Adrenal gland (tissue), 12 donors: ENCODE measurements around the gene VPS37D. TPM values are rescaled to one million over a fixed set of nuclear protein-coding genes. Genes with fewer than 3 reads are reported as not detected.

ENCODE experiments used
- DNase-seq, 7 donors: peaks; one replicate each; pipeline ENCODE4 v3.0.0-alpha.2; 2019 to 2020
- H3K27ac ChIP-seq, 5 donors: fragments of 200-600 bp; sonication (generic) in 4 of 5; 1 replicate in 3 of 5; 2 replicates in 2 of 5; pipeline versions ENCODE4 v1.5.1 to v1.8.0; 2016 to 2020; ENCODE audit warnings: mild to moderate bottlenecking in 1 of 5
- H3K27me3 ChIP-seq: fragments of 200-600 bp; 2 replicates; pipeline ENCODE4 v1.8.0; 2021
- H3K36me3 ChIP-seq, 2 donors: fragments of 200-600 bp; replicated peaks in 1 of 2; 1 replicate in 1 of 2; 2 replicates in 1 of 2; pipeline versions ENCODE4 v1.5.1 to v1.8.0; 2018 to 2022
- H3K4me1 ChIP-seq, 2 donors: fragments of 200-600 bp; replicated peaks in 1 of 2; 1 replicate in 1 of 2; 2 replicates in 1 of 2; pipeline versions ENCODE4 v1.5.1 to v1.8.0; 2018 to 2021
- H3K4me3 ChIP-seq, 4 donors: fragments of 200-600 bp; sonication (generic) in 3 of 4; one replicate each; pipeline ENCODE4 v1.5.1; 2016 to 2018
- H3K9me3 ChIP-seq, 3 donors: fragments of 200-600 bp; sonication (generic) in 1 of 3; replicated peaks in 1 of 3; 1 replicate in 2 of 3; 2 replicates in 1 of 3; pipeline versions ENCODE4 v1.5.1 to v1.8.0; 2016 to 2021
- POLR2A ChIP-seq, 2 donors: fragments of 450-650 bp; IDR thresholded peaks; one replicate each; pipeline ENCODE4 v1.6.1; 2017; ENCODE audit warnings: antibody characterized with exemption in 2 of 2, mild to moderate bottlenecking in 2 of 2, moderate library complexity in 1 of 2
- WGBS, 4 donors: extraction: QIAGEN DNeasy Blood & Tissue Kit in 2 of 4; methylation state at CpG; one replicate each; pipeline versions ENCODE4 v1.1.5 to v1.1.7; 2013 to 2017; 5-methylcytosine and 5-hydroxymethylcytosine counted together
- intact Hi-C, 2 donors: fragments of 100-400 bp; cut with DNase I; formaldehyde crosslinking; loops; one replicate each; pipeline versions ENCODE4 v1.14.1 to v1.15.0; 2022 to 2023
- polyA plus RNA-seq, 3 donors: library from polyadenylated mRNA; stranded (reverse); fragments of 200-250 nt in 2 of 3; fragments of 350-450 nt in 1 of 3; fragmentation: Illumina TruSeq in 1 of 3; extraction: RNeasy Lipid Tissue Mini Kit (QIAGEN cat#74804) in 1 of 3; gene quantifications; one replicate each; pipeline ENCODE4 v1.2.3, GENCODE V29; 2013 to 2014
- total RNA-seq, 9 donors: library from RNA; depleted of rRNA in 4 of 9; stranded (reverse); fragments of >200 nt in 4 of 9; fragments of 120-200 nt in 1 of 9; fragmentation: NEBNext Ultra II Directional in 1 of 9; extraction: Animal tissue kit (Norgen Biotek cat#: 25700) in 1 of 9; gene quantifications; one replicate each; pipeline versions ENCODE4 v1.1.0 to v1.2.4, GENCODE V29; 2013 to 2023
- TF ChIP-seq, protein P1 (sequence below), 6 experiments: fragments of 450-650 bp in 4 of 6; fragments of 200-600 bp in 2 of 6; sonication (generic) in 1 of 6; IDR thresholded peaks; 1 replicate in 5 of 6; 2 replicates in 1 of 6; pipeline versions ENCODE4 v1.5.1 to v1.8.0; 2016 to 2021; ENCODE audit warnings: antibody characterized with exemption in 6 of 6, mild to moderate bottlenecking in 2 of 6, moderate library complexity in 1 of 6
- donor health status: healthy with polysubstance abuse.
- donor health status: Bipolar disorder and iron deficiency.
- donor health status: DM: yes; HTN: yes; CAD: no.
- donor health status: DM: no; HTN: no; CAD: no.
- donor health status: DM: no; HTN: no; CAD: no.
- donor health status: DM: yes; HTN: yes; CAD: no.

The VPS37D gene
- total and polyA plus RNA-seq, 12 donors, result 0.20 to 7.0 (median 2.0) TPM

DNA sequence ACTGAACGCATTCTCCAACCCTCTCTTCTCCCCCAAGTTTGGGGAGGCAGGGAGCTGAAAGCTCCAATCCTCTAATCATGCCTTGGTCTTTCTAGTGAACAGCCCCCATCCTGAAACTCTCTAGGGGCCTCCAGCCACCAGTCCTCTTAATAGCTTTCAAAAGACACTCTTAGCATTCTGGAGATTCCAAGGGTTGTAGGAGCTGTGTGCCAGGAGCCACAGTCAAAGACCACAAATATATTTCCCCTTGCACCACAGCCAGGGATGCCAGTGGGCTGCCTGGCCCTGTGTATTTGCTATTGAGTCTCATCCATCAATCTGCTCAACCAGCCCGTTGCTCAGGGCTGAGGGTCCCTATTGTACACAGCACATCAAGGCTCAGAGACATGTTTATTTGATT, 24.8 kb upstream of the VPS37D start:
- Histone ChIP-seq H3K4me3 (no peak overlapping the region), H3K4me1 (peaks cover 0 to under 1% of the 10 kb centered on the region in 2 donors), H3K27me3 (peaks cover 14% of the 10 kb centered on the region), H3K36me3 (no peaks in the 10 kb centered on the region), H3K27ac (no peak overlapping the region), H3K9me3 (no peaks in the 10 kb centered on the region)
- WGBS, 4 donors, result 60 to 88% (median 71%) methylated on average over 2 of the region's 2 CpGs
- DNase-seq, result no peak
- intact Hi-C loops, result no loop called here
- no peak for TF ChIP-seq POLR2A (IDR thresholded peaks at IDR 0.05)
- TF ChIP-seq, protein P1, sequence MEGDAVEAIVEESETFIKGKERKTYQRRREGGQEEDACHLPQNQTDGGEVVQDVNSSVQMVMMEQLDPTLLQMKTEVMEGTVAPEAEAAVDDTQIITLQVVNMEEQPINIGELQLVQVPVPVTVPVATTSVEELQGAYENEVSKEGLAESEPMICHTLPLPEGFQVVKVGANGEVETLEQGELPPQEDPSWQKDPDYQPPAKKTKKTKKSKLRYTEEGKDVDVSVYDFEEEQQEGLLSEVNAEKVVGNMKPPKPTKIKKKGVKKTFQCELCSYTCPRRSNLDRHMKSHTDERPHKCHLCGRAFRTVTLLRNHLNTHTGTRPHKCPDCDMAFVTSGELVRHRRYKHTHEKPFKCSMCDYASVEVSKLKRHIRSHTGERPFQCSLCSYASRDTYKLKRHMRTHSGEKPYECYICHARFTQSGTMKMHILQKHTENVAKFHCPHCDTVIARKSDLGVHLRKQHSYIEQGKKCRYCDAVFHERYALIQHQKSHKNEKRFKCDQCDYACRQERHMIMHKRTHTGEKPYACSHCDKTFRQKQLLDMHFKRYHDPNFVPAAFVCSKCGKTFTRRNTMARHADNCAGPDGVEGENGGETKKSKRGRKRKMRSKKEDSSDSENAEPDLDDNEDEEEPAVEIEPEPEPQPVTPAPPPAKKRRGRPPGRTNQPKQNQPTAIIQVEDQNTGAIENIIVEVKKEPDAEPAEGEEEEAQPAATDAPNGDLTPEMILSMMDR (IDR thresholded peaks at IDR 0.05), result no peak

DNA sequence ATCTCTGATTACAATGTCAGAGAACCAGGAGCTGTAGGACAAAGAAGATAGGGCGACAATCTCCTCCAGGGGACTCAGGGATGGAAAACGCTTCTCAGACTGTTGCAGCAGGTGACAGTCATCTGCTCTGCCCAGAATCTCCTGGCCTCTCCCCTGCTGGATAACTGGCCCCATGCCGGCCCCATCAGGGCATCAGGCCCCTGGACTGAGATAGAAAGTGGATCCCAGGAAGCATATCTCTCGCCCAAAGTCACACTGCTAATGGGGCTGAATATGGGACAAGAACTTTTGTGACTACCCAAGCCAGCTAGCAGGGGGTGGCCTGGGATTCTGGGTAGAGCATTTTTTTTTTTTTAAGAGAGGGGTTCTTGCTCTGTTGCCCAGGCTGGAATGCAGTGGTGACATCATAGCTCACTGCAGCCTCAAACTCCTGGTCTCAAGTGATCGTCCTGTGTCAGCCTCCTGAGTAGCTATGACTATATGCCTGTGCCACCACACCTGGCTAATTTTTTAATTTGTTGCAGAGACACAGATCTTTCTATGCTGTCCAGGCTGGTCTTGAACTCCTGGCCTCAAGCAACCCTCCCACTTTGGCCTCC, 22.8 kb upstream of the VPS37D start:
- no peak for DNase-seq
- TF ChIP-seq, protein P1 (IDR thresholded peaks at IDR 0.05), result no peak
- no peak for TF ChIP-seq POLR2A (IDR thresholded peaks at IDR 0.05)
- Histone ChIP-seq H3K36me3 (no peaks in the 10 kb centered on the region), H3K4me1 (peaks cover 0 to 4% of the 10 kb centered on the region in 2 donors), H3K9me3 (no peaks in the 10 kb centered on the region), H3K27me3 (peaks cover 17% of the 10 kb centered on the region), H3K4me3 (no peak overlapping the region), H3K27ac (no peak overlapping the region)
- 63 to 74% (median 72%) methylated on average over 4 to 5 of the region's 5 CpGs for whole genome bisulfite sequencing, 4 donors
- intact Hi-C loops, result no loop called here

DNA sequence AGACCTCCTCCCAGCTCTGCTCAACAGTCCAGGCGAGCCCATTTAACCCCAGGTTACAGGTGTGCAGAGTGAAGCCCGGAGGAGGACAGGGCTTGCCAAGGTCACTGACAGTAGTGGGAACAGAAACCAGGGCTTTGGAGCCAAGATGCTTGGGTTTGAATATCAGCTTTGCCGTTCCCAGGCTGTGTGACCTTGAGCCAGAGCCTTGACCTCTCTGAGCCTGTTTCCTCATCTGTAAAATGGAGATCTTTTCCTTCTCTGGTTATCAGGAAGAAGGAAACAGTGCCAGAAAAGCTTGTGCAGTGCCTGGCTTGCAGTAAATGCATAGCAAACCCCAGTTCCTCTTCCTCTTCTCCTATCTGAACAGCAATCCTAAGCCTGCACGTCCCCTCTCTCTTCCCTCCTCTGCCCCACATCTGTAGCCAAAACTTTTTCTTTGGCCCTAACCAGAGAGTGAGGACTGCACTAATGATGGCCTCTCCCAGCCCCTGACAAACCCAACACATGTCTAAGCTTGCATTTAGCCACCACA, 21.9 kb upstream of the VPS37D start:
- no peaks in the 10 kb centered on the region for H3K9me3 ChIP-seq
- H3K36me3 ChIP-seq, result no peaks in the 10 kb centered on the region
- intact Hi-C loops, result no loop called here
- no peak overlapping the region for H3K27ac ChIP-seq
- H3K4me1 ChIP-seq, result peaks cover 0 to 4% of the 10 kb centered on the region in 2 donors
- DNase-seq, result no peak
- H3K27me3 ChIP-seq, result peaks cover 17% of the 10 kb centered on the region
- TF ChIP-seq POLR2A (IDR thresholded peaks at IDR 0.05), result no peak
- TF ChIP-seq, protein P1 (IDR thresholded peaks at IDR 0.05), result no peak
- WGBS, 4 donors, result 23 to 37% (median 25%) methylated on average over 4 of the region's 4 CpGs
- H3K4me3 ChIP-seq, result no peak overlapping the region

DNA sequence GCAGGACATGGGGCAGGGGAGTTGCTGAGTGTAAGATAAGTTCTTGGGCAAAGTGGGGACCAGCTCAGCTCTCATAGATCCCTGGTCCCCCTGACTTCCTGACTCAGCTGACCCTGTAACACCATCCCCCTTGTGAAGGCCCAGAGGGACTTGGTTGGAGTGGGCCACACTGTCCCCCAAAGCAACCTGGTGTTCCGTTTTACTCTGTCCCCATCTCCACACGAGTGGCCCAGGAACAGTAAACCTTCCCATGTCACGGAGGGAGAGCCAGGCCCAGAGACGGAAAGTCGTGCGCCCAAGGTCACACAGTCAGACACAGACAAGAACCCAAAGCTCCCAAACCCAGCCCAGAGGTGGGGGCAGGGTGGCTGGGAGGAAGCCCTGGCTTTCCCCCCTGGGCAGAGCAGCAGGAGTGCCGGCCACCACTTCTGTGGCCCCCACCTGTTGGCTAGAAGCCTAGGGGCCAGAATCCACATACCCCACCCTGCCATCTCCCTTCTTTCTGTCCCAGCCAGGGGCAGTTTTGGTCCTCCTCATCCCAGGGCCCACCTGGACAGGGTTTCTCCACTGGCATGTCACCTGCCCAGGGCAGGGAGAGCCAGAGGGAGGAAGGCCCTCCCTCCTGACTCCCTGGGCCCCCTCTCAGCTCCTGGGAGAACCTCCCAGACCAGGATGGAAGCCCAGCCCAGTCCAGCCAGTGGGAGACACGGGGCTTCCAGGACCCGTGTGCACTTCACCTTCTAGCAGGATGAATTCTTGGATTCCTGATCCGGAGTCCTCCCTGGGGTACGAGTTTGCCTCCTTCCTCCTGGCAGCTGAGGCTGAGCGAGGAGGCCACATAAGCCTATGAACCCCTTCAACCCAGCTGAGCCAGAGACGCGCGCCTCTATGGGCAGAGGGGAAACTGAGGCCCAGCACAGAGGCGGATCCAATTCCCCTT, 20.6 kb upstream of the VPS37D start:
- no peak for DNase-seq
- H3K4me1 ChIP-seq, result peaks cover 0 to 4% of the 10 kb centered on the region in 2 donors
- peaks cover 17% of the 10 kb centered on the region for H3K27me3 ChIP-seq
- H3K27ac ChIP-seq, result no peak overlapping the region
- WGBS, 4 donors, result 36 to 65% (median 43%) methylated on average over 8 to 16 of the region's 16 CpGs
- H3K9me3 ChIP-seq, result no peaks in the 10 kb centered on the region
- no peaks in the 10 kb centered on the region for H3K36me3 ChIP-seq
- intact Hi-C loops, result no loop called here
- H3K4me3 ChIP-seq, result peak overlapping the region in 1 of 4 donors; percentile 56
- TF ChIP-seq, protein P1 (IDR thresholded peaks at IDR 0.05), result no peak
- no peak for TF ChIP-seq POLR2A (IDR thresholded peaks at IDR 0.05)
